Cardiac septum (tissue), 1 donor: ENCODE results near the gene NEBL. TPM values are rescaled to one million over a fixed set of nuclear protein-coding genes. Genes with fewer than 3 reads are reported as not detected.

Experiments used
- DNase-seq: peaks from one replicate; pipeline ENCODE4 v3.0.0-alpha.2; 2020; ENCODE audit warnings: low spot score
- intact Hi-C: fragments of 100-400 bp; cut with DNase I; formaldehyde crosslinking; loops from one replicate; pipeline ENCODE4 v1.14.0; 2022
- total RNA-seq: library from RNA; stranded (reverse); fragmentation: NEBNext Ultra II Directional; extraction: Animal tissue kit (Norgen Biotek cat#: 25700); gene quantifications from one replicate; pipeline ENCODE4 v1.2.1, GENCODE V29; 2021
- donor health status: DM: no; HTN: no; CAD: no.

The NEBL gene
- total RNA-seq, 1 donor from 2014 or later = 597 TPM

- no peak for DNase-seq
- intact Hi-C loops = no loop called here
These were observed 18.8 kb downstream of the NEBL start for GRCh38 chr10:20877986-20878983.

GRCh38 chr10:20877554-20877953 is 19.6 kb downstream of the NEBL start:
- no peak for DNase-seq
- intact Hi-C loops = no loop called here

GRCh38 chr10:20874261-20874660 is 22.9 kb downstream of the NEBL start:
- intact Hi-C loops = no loop called here
- no peak for DNase-seq

GRCh38 chr10:20871970-20872369 is 25.1 kb downstream of the NEBL start:
- DNase-seq = no peak

GRCh38 chr10:20870834-20871233 is 26.3 kb downstream of the NEBL start:
- intact Hi-C loops = no loop called here
- DNase-seq = no peak

More at GRCh38 chr10:20871970-20872369, 25.1 kb downstream of the NEBL start:
- intact Hi-C loops = no loop called here

GRCh38 chr10:20863008-20863407 is 34.1 kb downstream of the NEBL start:
- DNase-seq = no peak
- intact Hi-C loops = loop anchor here (10.0 kb wide), 1 partner anchor 412 kb away; no protein-coding TSS in a partner anchor

GRCh38 chr10:20858292-20859124 is 38.6 kb downstream of the NEBL start:
- intact Hi-C loops = no loop called here
- no peak for DNase-seq

GRCh38 chr10:20856484-20856883 is 40.6 kb downstream of the NEBL start:
- intact Hi-C loops = no loop called here
- DNase-seq = no peak

- intact Hi-C loops = no loop called here
These were observed 41.6 kb downstream of the NEBL start for GRCh38 chr10:20855398-20856038.

GRCh38 chr10:20853276-20853675 is 43.8 kb downstream of the NEBL start:
- intact Hi-C loops = no loop called here

More at GRCh38 chr10:20855398-20856038, 41.6 kb downstream of the NEBL start:
- DNase-seq = no peak

GRCh38 chr10:20852303-20852702 is 44.8 kb downstream of the NEBL start:
- DNase-seq = no peak
- intact Hi-C loops = no loop called here

More at GRCh38 chr10:20853276-20853675, 43.8 kb downstream of the NEBL start:
- DNase-seq = no peak

GRCh38 chr10:20847512-20847911 is 49.6 kb downstream of the NEBL start:
- no peak for DNase-seq
- intact Hi-C loops = no loop called here

GRCh38 chr10:20846263-20846662 is 50.8 kb downstream of the NEBL start:
- DNase-seq = no peak
- intact Hi-C loops = no loop called here

GRCh38 chr10:20841419-20841818 is 55.7 kb downstream of the NEBL start:
- intact Hi-C loops = no loop called here
- DNase-seq = no peak

GRCh38 chr10:20839910-20840309 is 57.2 kb downstream of the NEBL start:
- no peak for DNase-seq
- intact Hi-C loops = no loop called here

- no peak for DNase-seq
- intact Hi-C loops = no loop called here
These were observed 58.0 kb downstream of the NEBL start for GRCh38 chr10:20839141-20839540.

- intact Hi-C loops = no loop called here
- DNase-seq = no peak
These were observed 60.7 kb downstream of the NEBL start for GRCh38 chr10:20836401-20836800.

GRCh38 chr10:20835335-20835734 is 61.8 kb downstream of the NEBL start:
- intact Hi-C loops = no loop called here
- no peak for DNase-seq

GRCh38 chr10:20834825-20835224 is 62.3 kb downstream of the NEBL start:
- DNase-seq = no peak
- intact Hi-C loops = no loop called here

- no peak for DNase-seq
- intact Hi-C loops = no loop called here
These were observed 74.3 kb downstream of the NEBL start for GRCh38 chr10:20822825-20823224.
